Duodenal mucosa (tissue), 2 donors: ENCODE data around the gene PIK3CB.

Source experiments
- H3K27ac ChIP-seq: one replicate; pipeline ENCODE4 v1.7.0; 2013; ENCODE audit warnings: low read depth, low read length
- H3K27me3 ChIP-seq, 2 donors: one replicate each; pipeline ENCODE4 v1.7.0; 2013; ENCODE audit warnings: low read length in 2 of 2, control low read depth in 1 of 2; ENCODE audit not compliant: insufficient read depth in 2 of 2, control insufficient read depth in 1 of 2
- H3K36me3 ChIP-seq, 2 donors: one replicate each; pipeline ENCODE4 v1.7.0; 2013; ENCODE audit warnings: low read length in 2 of 2, control low read depth in 1 of 2; ENCODE audit not compliant: insufficient read depth in 2 of 2, control insufficient read depth in 1 of 2
- H3K4me1 ChIP-seq, 2 donors: one replicate each; pipeline ENCODE4 v1.7.0; 2013; ENCODE audit warnings: low read length in 2 of 2, control low read depth in 1 of 2; ENCODE audit not compliant: insufficient read depth in 2 of 2, control insufficient read depth in 1 of 2
- H3K4me3 ChIP-seq, 2 donors: one replicate each; pipeline ENCODE4 v1.7.0; 2013; ENCODE audit warnings: low read length in 2 of 2, low read depth in 1 of 2
- H3K9ac ChIP-seq, 2 donors: one replicate each; pipeline ENCODE4 v1.7.0; 2013; ENCODE audit warnings: low read length in 2 of 2, low read depth in 1 of 2
- H3K9me3 ChIP-seq, 2 donors: one replicate each; pipeline ENCODE4 v1.7.0; 2013; ENCODE audit warnings: low read length in 2 of 2, control low read depth in 1 of 2; ENCODE audit not compliant: control insufficient read depth in 1 of 2

The PIK3CB gene

DNA sequence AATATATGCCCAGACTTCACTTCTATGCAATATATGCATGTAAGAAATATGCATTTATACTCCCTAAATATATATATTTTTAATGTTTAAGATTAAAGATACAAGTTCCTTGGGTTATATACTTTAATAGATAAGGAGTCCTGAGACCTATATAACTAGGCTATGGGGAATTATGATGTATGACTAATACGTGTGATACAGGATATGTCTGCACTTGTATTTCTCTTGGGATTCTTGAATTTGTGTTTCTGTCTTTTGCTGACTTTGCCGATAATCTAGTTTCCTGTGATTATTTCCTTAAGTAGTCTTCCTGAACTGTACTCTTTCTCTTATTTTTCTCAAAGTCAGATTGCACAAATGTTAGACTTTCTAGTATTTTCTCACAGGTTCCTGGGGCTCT is 109.6 kb downstream of the PIK3CB start:
- Histone ChIP-seq H3K4me3 (no peak overlapping the region), H3K9ac (no peak overlapping the region), H3K4me1 (no peaks in the 10 kb centered on the region), H3K9me3 (no peaks in the 10 kb centered on the region), H3K36me3 (peaks cover 0 to 13% of the 10 kb centered on the region in 2 donors), H3K27me3 (no peaks in the 10 kb centered on the region), H3K27ac (no peak overlapping the region)

DNA sequence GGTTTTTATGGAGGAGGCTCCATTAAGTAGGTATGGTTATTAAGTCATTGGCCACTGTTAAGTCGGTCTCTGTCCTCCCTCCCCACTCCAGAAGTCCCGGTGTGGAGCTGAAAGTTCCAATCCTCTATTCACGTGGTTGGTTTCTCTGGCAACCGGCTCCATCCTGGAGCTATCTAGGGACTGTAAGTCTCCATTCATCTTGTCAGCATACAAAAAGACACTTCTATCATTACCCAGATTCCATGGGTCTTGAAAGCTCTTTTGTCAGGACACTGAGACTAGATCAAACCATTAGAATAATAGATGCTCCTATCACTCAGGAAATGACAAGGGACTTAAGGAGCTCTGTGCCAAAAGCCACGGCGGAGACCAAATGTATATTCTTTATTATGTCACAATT is 110.3 kb downstream of the PIK3CB start:
- no peak overlapping the region for H3K4me3 ChIP-seq
- H3K27me3 ChIP-seq = no peaks in the 10 kb centered on the region
- no peaks in the 10 kb centered on the region for H3K4me1 ChIP-seq
- H3K36me3 ChIP-seq = peaks cover 0 to 13% of the 10 kb centered on the region in 2 donors
- no peak overlapping the region for H3K27ac ChIP-seq
- no peaks in the 10 kb centered on the region for H3K9me3 ChIP-seq
- no peak overlapping the region for H3K9ac ChIP-seq

DNA sequence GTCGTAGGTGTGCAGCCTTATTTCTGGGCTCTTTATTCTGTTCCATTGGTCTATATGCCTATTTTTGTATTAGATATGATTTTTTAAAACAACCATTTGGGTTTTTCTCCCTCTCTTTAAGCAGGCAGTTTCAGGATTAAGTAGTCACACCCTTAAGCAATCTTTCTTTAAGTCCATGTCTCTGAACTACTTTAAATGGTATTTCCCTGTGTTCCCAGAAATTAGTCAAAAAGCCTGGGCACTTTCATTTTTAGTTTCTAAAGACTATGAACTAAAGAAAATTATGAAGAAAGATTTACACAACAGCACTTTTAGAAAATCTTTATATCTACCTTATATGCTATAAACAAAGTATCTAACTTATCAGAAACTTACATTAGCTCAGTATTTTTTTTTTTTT is 115.9 kb downstream of the PIK3CB start:
- no peaks in the 10 kb centered on the region for H3K36me3 ChIP-seq
- no peak overlapping the region for H3K27ac ChIP-seq
- H3K4me3 ChIP-seq = no peak overlapping the region
- H3K4me1 ChIP-seq = no peaks in the 10 kb centered on the region
- no peak overlapping the region for H3K9ac ChIP-seq
- no peaks in the 10 kb centered on the region for H3K27me3 ChIP-seq
- H3K9me3 ChIP-seq = no peaks in the 10 kb centered on the region

DNA sequence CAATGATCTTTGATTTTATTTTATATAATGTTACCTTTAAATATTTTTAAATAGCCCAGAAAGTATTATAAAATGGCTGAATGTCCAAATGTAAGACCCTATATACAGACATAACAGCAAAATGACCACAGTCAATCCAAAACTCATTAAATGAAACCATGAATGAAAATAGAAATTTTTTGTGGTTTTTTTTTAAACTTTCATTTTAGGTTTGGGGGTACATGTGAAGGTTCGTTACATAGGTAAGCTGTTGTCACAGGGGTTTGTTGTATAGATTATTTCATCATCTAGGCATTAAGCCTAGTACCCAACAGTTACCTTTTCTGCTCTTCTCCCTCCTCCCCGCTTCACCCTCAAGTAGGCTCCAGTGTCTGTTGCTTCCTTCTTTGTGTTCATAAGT is 117.4 kb downstream of the PIK3CB start:
- no peak overlapping the region for H3K4me3 ChIP-seq
- H3K27ac ChIP-seq = no peak overlapping the region
- no peak overlapping the region for H3K9ac ChIP-seq
- no peaks in the 10 kb centered on the region for H3K4me1 ChIP-seq
- H3K36me3 ChIP-seq = peaks cover 0 to 4% of the 10 kb centered on the region in 2 donors
- no peaks in the 10 kb centered on the region for H3K27me3 ChIP-seq
- no peaks in the 10 kb centered on the region for H3K9me3 ChIP-seq

DNA sequence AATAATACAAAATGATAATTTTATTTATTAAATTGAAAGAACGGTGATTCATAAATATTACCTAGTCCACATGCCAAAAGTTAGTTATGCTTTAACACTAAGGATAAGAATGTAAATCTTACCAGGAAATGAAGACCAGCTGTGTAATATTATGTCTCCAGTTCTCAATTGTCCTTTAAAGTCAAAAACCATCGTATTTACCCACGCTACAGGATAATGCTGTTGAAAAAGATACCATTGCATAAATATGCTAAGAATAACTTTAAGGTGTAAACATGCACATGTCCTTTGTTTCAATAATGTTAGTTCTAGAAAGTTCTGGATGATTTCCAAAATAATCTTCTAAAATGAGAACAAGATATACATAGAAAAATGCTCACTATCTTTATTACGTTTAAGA is 122.6 kb downstream of the PIK3CB start:
- H3K27me3 ChIP-seq = no peaks in the 10 kb centered on the region
- H3K36me3 ChIP-seq = peaks cover 0 to 18% of the 10 kb centered on the region in 2 donors
- H3K9ac ChIP-seq = no peak overlapping the region
- no peaks in the 10 kb centered on the region for H3K9me3 ChIP-seq
- H3K4me1 ChIP-seq = no peaks in the 10 kb centered on the region
- no peak overlapping the region for H3K4me3 ChIP-seq
- no peak overlapping the region for H3K27ac ChIP-seq

DNA sequence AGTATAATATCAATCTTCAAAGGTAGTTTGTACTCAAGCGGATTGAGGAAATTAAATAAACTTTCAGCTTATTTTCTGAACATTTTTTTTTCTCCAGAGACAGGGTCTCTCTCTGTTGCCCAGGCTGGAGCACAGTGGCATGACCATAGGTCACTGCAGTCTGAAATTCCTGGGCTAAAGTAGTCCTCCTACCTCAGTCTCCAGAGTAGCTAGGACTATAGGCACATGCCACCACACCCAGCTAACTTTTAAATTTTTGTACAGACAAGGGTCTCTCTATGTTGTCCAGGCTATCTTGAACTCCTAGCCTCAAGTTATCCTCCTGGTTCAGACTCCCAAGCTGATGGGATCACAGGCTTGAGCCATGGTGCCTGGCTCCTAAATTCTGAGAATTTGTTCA is 129.1 kb downstream of the PIK3CB start:
- peaks cover 0 to 2% of the 10 kb centered on the region in 2 donors for H3K4me1 ChIP-seq
- no peak overlapping the region for H3K4me3 ChIP-seq
- no peak overlapping the region for H3K9ac ChIP-seq
- H3K27ac ChIP-seq = no peak overlapping the region
- no peaks in the 10 kb centered on the region for H3K9me3 ChIP-seq
- no peaks in the 10 kb centered on the region for H3K27me3 ChIP-seq
- H3K36me3 ChIP-seq = peaks cover 3 to 11% of the 10 kb centered on the region in 2 donors

DNA sequence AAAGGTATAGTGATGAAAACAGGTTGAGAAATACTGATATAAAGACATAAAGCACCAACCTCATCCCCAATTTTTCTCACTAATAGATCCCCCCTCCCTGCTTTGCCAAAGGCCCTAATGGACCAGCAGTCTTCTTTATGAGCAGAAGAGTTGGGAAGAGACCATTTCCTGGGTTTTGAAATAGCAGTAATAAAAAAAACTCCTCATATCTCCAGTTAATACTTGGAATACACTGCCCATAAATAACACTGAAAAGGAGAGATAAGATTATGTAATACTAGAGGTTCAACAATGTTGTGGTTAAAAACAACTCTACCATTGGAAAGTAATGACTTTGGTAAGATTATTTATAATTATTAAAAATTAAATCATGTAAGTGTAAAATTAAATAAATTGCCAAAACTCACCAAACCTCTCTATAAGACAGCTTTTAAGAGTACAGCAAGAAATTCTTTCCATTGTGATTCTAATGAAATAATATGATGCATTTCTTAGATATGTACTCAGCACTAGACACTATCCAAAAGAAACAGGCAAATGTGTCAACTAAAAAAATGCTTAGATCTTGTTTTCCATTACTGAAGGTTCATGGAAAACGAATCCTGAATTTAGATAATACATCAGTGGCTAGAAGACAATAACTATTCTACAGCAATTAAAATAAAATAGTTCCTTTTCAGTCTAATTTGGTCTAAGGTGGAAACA is 137.9 kb downstream of the PIK3CB start:
- peaks cover 0 to 9% of the 10 kb centered on the region in 2 donors for H3K36me3 ChIP-seq
- no peaks in the 10 kb centered on the region for H3K27me3 ChIP-seq
- no peaks in the 10 kb centered on the region for H3K4me1 ChIP-seq
- H3K9me3 ChIP-seq = no peaks in the 10 kb centered on the region
- no peak overlapping the region for H3K27ac ChIP-seq
- no peak overlapping the region for H3K4me3 ChIP-seq
- no peak overlapping the region for H3K9ac ChIP-seq

DNA sequence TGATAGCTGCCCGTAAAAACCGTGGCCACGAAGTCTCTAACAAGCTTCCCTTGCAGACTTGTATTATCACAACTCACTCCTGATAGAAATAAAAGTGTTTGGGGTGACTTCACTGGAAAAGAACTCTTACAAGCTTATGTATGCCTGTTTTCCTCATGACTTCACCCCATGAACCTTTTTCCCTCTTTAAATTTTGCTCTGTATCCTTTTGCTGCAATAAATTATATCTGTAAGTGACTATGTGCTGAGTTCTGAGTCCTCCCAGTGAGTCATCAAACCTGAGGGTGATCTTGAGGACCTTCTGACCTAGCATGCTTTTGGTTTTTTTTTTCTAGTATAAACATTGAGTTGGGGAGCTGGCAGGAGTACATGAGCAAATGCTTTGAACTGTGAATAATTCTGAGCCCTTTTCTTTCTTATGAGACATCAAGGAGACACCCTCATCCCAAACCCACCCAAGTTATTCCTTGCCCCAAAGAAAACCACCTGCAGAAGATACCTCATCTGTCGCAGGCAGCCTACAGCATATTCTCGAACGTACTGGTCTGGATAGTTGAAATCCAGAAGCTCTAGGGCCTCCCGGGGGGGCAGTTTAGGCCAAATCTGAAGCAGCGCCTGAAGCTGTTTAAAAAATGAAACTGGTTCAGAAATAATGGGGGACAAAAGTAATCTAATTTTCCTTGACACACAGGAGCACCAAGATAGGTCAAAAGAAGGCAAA is 140.3 kb downstream of the PIK3CB start:
- Histone ChIP-seq H3K4me3 (no peak overlapping the region), H3K36me3 (peaks cover 0 to 8% of the 10 kb centered on the region in 2 donors), H3K27ac (no peak overlapping the region), H3K9ac (no peak overlapping the region), H3K4me1 (no peaks in the 10 kb centered on the region), H3K27me3 (no peaks in the 10 kb centered on the region), H3K9me3 (no peaks in the 10 kb centered on the region)

DNA sequence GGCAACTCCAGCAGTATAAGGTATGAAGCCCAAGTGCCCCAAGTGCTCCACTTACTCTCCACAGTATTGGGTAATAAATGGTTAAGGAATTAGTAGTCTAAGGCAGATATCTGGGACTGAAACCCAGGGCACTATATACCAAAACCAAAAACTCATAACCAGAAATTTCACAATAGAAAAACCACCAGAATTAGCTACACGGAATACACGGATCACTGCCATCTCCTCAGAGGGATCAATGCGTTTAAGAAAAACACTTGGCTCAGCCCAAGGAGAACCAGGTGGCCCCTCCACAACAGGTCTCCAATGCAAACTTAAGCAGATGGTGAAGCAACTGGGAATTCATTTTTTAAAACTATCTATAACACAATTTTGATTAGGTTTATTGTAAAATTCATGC is 142.6 kb downstream of the PIK3CB start:
- no peak overlapping the region for H3K4me3 ChIP-seq
- peaks cover 0 to 8% of the 10 kb centered on the region in 2 donors for H3K36me3 ChIP-seq
- no peaks in the 10 kb centered on the region for H3K9me3 ChIP-seq
- no peak overlapping the region for H3K9ac ChIP-seq
- peaks cover 6% of the 10 kb centered on the region in 2 donors for H3K4me1 ChIP-seq
- no peak overlapping the region for H3K27ac ChIP-seq
- no peaks in the 10 kb centered on the region for H3K27me3 ChIP-seq

DNA sequence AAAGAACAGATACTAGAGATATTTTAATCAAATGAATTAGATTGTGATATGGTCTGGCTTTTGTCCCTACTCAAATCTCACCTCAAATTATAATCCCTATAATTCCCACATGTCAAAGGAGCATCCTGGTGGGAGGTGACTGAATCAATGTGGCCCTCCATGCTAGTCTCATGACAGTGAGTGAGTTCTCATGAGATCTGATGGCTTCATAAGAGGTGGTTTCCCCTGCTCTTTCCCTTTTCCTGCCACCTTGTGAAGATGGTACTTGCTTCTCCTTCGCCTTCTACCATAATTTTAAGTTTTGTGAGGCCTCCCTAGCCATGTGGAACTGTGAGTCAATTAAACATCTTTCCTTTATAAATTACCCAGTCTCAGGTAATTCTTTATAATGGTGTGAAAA is 143.4 kb downstream of the PIK3CB start:
- H3K9me3 ChIP-seq = no peaks in the 10 kb centered on the region
- no peak overlapping the region for H3K4me3 ChIP-seq
- peaks cover 0 to 6% of the 10 kb centered on the region in 2 donors for H3K36me3 ChIP-seq
- H3K27ac ChIP-seq = no peak overlapping the region
- no peaks in the 10 kb centered on the region for H3K27me3 ChIP-seq
- no peak overlapping the region for H3K9ac ChIP-seq
- H3K4me1 ChIP-seq = peaks cover 6 to 11% of the 10 kb centered on the region in 2 donors
